Suprapubic skin (tissue), 4 donors: ENCODE measurements around the gene HEATR5A. TPM values are rescaled to one million over a fixed set of nuclear protein-coding genes. Genes with fewer than 3 reads are reported as not detected.
"Not testable (repeated sequence)": the region's sequence is repeated elsewhere in the genome, so short reads cannot be mapped to it uniquely, and the experiment has no call there.

Source experiments
- DNase-seq, 2 donors: peaks; one replicate each; pipeline ENCODE4 v3.0.0-alpha.2; 2019; ENCODE audit warnings: low spot score in 2 of 2
- H3K27ac ChIP-seq: fragments of 200-600 bp; sonication (generic); one replicate; pipeline ENCODE4 v1.5.1; 2019
- H3K27me3 ChIP-seq: fragments of 200-600 bp; sonication (generic); one replicate; pipeline ENCODE4 v1.5.1; 2019
- H3K36me3 ChIP-seq: fragments of 200-600 bp; sonication (generic); one replicate; pipeline ENCODE4 v1.5.1; 2019
- H3K4me1 ChIP-seq: fragments of 200-600 bp; sonication (generic); one replicate; pipeline ENCODE4 v1.5.1; 2019
- H3K4me3 ChIP-seq: fragments of 200-600 bp; sonication (generic); one replicate; pipeline ENCODE4 v1.5.1; 2019; ENCODE audit warnings: mild to moderate bottlenecking
- H3K9me3 ChIP-seq: fragments of 200-600 bp; sonication (generic); one replicate; pipeline ENCODE4 v1.5.1; 2019
- EP300 ChIP-seq: sonication (generic); formaldehyde crosslinking; IDR thresholded peaks from one replicate; pipeline ENCODE4 v1.6.1; 2017; ENCODE audit warnings: antibody characterized with exemption
- POLR2A ChIP-seq, 2 donors: fragments of 450-650 bp; IDR thresholded peaks; one replicate each; pipeline ENCODE4 v1.6.1; 2017; ENCODE audit warnings: antibody characterized with exemption in 2 of 2, mild to moderate bottlenecking in 2 of 2, moderate library complexity in 2 of 2
- POLR2AphosphoS5 ChIP-seq, 3 donors: sonication (generic); formaldehyde crosslinking; IDR thresholded peaks; one replicate each; pipeline ENCODE4 v1.6.1; 2017; ENCODE audit warnings: antibody characterized with exemption in 3 of 3
- WGBS: methylation state at CpG from one replicate; pipeline ENCODE4 v1.1.5; 2018; 5-methylcytosine and 5-hydroxymethylcytosine counted together
- total RNA-seq, 4 donors: library from RNA; depleted of rRNA; stranded (reverse); fragments of >200 nt; gene quantifications; one replicate each; pipeline ENCODE4 v1.1.0, GENCODE V29; 2016
- TF ChIP-seq, protein P1 (sequence below), 2 donors: fragments of 200-600 bp in 1 of 2; fragments of 450-650 bp in 1 of 2; sonication (generic) in 1 of 2; IDR thresholded peaks; one replicate each; pipeline ENCODE4 v1.5.1; 2016 to 2019; ENCODE audit warnings: antibody characterized with exemption in 2 of 2, mild to moderate bottlenecking in 1 of 2, moderate library complexity in 1 of 2

HEATR5A gene
- total RNA-seq, 4 donors from 2014 or later, result 11.0 to 21.6 (median 14.0) TPM

- WGBS, result 95% methylated on average over 5 of the region's 5 CpGs
- Histone ChIP-seq H3K4me3 (no peak overlapping the region), H3K4me1 (no peaks in the 10 kb centered on the region), H3K27me3 (no peaks in the 10 kb centered on the region), H3K36me3 (peaks cover 29% of the 10 kb centered on the region), H3K9me3 (no peaks in the 10 kb centered on the region), H3K27ac (no peak overlapping the region)
- TF ChIP-seq POLR2A (IDR thresholded peaks at IDR 0.05) (no peak), POLR2AphosphoS5 (IDR thresholded peaks at IDR 0.05) (no peak), EP300 (no peak)
- TF ChIP-seq, protein P1, sequence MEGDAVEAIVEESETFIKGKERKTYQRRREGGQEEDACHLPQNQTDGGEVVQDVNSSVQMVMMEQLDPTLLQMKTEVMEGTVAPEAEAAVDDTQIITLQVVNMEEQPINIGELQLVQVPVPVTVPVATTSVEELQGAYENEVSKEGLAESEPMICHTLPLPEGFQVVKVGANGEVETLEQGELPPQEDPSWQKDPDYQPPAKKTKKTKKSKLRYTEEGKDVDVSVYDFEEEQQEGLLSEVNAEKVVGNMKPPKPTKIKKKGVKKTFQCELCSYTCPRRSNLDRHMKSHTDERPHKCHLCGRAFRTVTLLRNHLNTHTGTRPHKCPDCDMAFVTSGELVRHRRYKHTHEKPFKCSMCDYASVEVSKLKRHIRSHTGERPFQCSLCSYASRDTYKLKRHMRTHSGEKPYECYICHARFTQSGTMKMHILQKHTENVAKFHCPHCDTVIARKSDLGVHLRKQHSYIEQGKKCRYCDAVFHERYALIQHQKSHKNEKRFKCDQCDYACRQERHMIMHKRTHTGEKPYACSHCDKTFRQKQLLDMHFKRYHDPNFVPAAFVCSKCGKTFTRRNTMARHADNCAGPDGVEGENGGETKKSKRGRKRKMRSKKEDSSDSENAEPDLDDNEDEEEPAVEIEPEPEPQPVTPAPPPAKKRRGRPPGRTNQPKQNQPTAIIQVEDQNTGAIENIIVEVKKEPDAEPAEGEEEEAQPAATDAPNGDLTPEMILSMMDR (IDR thresholded peaks at IDR 0.05), result no peak
- DNase-seq, result no peak
Measured at GRCh38 chr14:31377433-31377832, 42.9 kb downstream of the HEATR5A start.

- 72% methylated on average over 2 of the region's 2 CpGs for WGBS
- Histone ChIP-seq H3K4me3 (no peak overlapping the region), H3K27me3 (no peaks in the 10 kb centered on the region), H3K4me1 (no peaks in the 10 kb centered on the region), H3K9me3 (no peaks in the 10 kb centered on the region), H3K27ac (no peak overlapping the region), H3K36me3 (peaks cover 30% of the 10 kb centered on the region)
- TF ChIP-seq POLR2AphosphoS5 (IDR thresholded peaks at IDR 0.05), result no peak
- TF ChIP-seq, protein P1 (IDR thresholded peaks at IDR 0.05), result no peak
- TF ChIP-seq POLR2A (IDR thresholded peaks at IDR 0.05), result no peak
- TF ChIP-seq EP300, result no peak
- DNase-seq, result no peak
Measured at GRCh38 chr14:31371646-31372045, 48.7 kb downstream of the HEATR5A start.

GRCh38 chr14:31363331-31364073 lies 56.8 kb downstream of the HEATR5A start:
- TF ChIP-seq EP300 (no peak), POLR2A (IDR thresholded peaks at IDR 0.05) (no peak), POLR2AphosphoS5 (IDR thresholded peaks at IDR 0.05) (no peak)
- TF ChIP-seq, protein P1 (IDR thresholded peaks at IDR 0.05), result no peak
- WGBS, result 94% methylated on average over 5 of the region's 5 CpGs
- no peak overlapping the region for H3K4me3 ChIP-seq
- no peaks in the 10 kb centered on the region for H3K9me3 ChIP-seq
- H3K27me3 ChIP-seq, result no peaks in the 10 kb centered on the region
- H3K36me3 ChIP-seq, result peaks cover 39% of the 10 kb centered on the region
- H3K4me1 ChIP-seq, result no peaks in the 10 kb centered on the region
- DNase-seq, result no peak
- no peak overlapping the region for H3K27ac ChIP-seq

GRCh38 chr14:31362746-31363145 lies 57.6 kb downstream of the HEATR5A start:
- WGBS, result 93% methylated on average over 4 of the region's 4 CpGs
- H3K4me1 ChIP-seq, result no peaks in the 10 kb centered on the region
- no peak for DNase-seq
- H3K4me3 ChIP-seq, result no peak overlapping the region
- no peak for TF ChIP-seq EP300
- no peak for TF ChIP-seq POLR2A (IDR thresholded peaks at IDR 0.05)
- TF ChIP-seq, protein P1 (IDR thresholded peaks at IDR 0.05), result no peak
- TF ChIP-seq POLR2AphosphoS5 (IDR thresholded peaks at IDR 0.05), result no peak
- no peaks in the 10 kb centered on the region for H3K9me3 ChIP-seq
- no peaks in the 10 kb centered on the region for H3K27me3 ChIP-seq
- no peak overlapping the region for H3K27ac ChIP-seq
- peaks cover 46% of the 10 kb centered on the region for H3K36me3 ChIP-seq

GRCh38 chr14:31361761-31362160 lies 58.6 kb downstream of the HEATR5A start:
- not testable (repeated sequence) for H3K27ac ChIP-seq, H3K4me1 ChIP-seq, H3K9me3 ChIP-seq, DNase-seq, H3K4me3 ChIP-seq, H3K27me3 ChIP-seq
- WGBS, result 93% methylated on average over 4 of the region's 4 CpGs
- peaks cover 51% of the 10 kb centered on the region for H3K36me3 ChIP-seq
